Omental fat pad (tissue), 4 donors: Measurements from ENCODE around the gene ZNF230. TPM values are rescaled to one million over a fixed set of nuclear protein-coding genes. Genes with fewer than 3 reads are reported as not detected.

Source experiments
- ATAC-seq: fragments of 150-250 bp; one replicate; pipeline ENCODE4 v1.9.1; 2016; ENCODE audit warnings: mild to moderate bottlenecking, moderate library complexity; ENCODE audit not compliant: low FRiP score
- DNase-seq: peaks from one replicate; pipeline ENCODE4 v3.0.0-alpha.2; 2019; ENCODE audit warnings: low spot score
- CTCF ChIP-seq, 3 donors: fragments of 450-650 bp; IDR thresholded peaks; one replicate each; pipeline ENCODE4 v1.5.1; 2016 to 2017; ENCODE audit warnings: antibody characterized with exemption in 3 of 3, mild to moderate bottlenecking in 3 of 3, moderate library complexity in 2 of 3
- total RNA-seq, 4 donors: library from RNA; depleted of rRNA; stranded (reverse); fragments of >200 nt; gene quantifications; one replicate each; pipeline ENCODE4 v1.1.0, GENCODE V29; 2016

The ZNF230 gene
- total RNA-seq, 4 donors from 2014 or later, result 1.7 to 5.7 (median 3.1) TPM

GRCh38 chr19:44005973-44006372 lies 3.2 kb downstream of the ZNF230 start:
- no peak for TF ChIP-seq CTCF (IDR thresholded peaks at IDR 0.05)
- DNase-seq, result no peak
- ATAC-seq, result no peak

GRCh38 chr19:44007473-44007872 lies 4.7 kb downstream of the ZNF230 start:
- DNase-seq (no peak), ATAC-seq (no peak)
- TF ChIP-seq CTCF (IDR thresholded peaks at IDR 0.05), result no peak

- ATAC-seq, result no peak
- no peak for TF ChIP-seq CTCF (IDR thresholded peaks at IDR 0.05)
- no peak for DNase-seq
Observed at GRCh38 chr19:44010468-44010867, 7.7 kb downstream of the ZNF230 start.

- no peak for TF ChIP-seq CTCF (IDR thresholded peaks at IDR 0.05)
- ATAC-seq (no peak), DNase-seq (no peak)
Observed at GRCh38 chr19:44019498-44019897, 16.7 kb downstream of the ZNF230 start.

- no peak for TF ChIP-seq CTCF (IDR thresholded peaks at IDR 0.05)
- no peak for ATAC-seq
- no peak for DNase-seq
Observed at GRCh38 chr19:44021221-44021620, 18.5 kb downstream of the ZNF230 start.

- ATAC-seq (no peak), DNase-seq (no peak)
- no peak for TF ChIP-seq CTCF (IDR thresholded peaks at IDR 0.05)
Observed at GRCh38 chr19:44024900-44025216, 22.1 kb downstream of the ZNF230 start.

- peak; percentile 87 for ATAC-seq
- DNase-seq, result peak; percentile 65
- no peak for TF ChIP-seq CTCF (IDR thresholded peaks at IDR 0.05)
Observed at GRCh38 chr19:44025217-44025936, 22.6 kb downstream of the ZNF230 start, which contains the start of gene ZNF222. Gene ZNF222, plus strand, starts transcription at chr19:44025379. Its CDS starts 58 bp downstream, at chr19:44025437.
